Measurements from ENCODE around the gene TENT4A.

TENT4A gene

GRCh38 chr5:6750951-6751685 is 37.9 kb downstream of the TENT4A start:
- no peak for TF ChIP-seq CTCF (IDR thresholded peaks at IDR 0.05)

- no peak for TF ChIP-seq CTCF (IDR thresholded peaks at IDR 0.05)
These were observed 39.0 kb downstream of the TENT4A start for GRCh38 chr5:6752236-6752635.

GRCh38 chr5:6752782-6753181 is 39.5 kb downstream of the TENT4A start:
- no peak for TF ChIP-seq CTCF (IDR thresholded peaks at IDR 0.05)

- no peak for TF ChIP-seq CTCF (IDR thresholded peaks at IDR 0.05)
These were observed 40.6 kb downstream of the TENT4A start for GRCh38 chr5:6753851-6754250.

GRCh38 chr5:6754766-6755165 is 41.5 kb downstream of the TENT4A start:
- no peak for TF ChIP-seq CTCF (IDR thresholded peaks at IDR 0.05)

GRCh38 chr5:6755519-6755918 is 42.3 kb downstream of the TENT4A start:
- TF ChIP-seq CTCF (IDR thresholded peaks at IDR 0.05), result no peak

- TF ChIP-seq CTCF (IDR thresholded peaks at IDR 0.05), result no peak
These were observed 42.7 kb downstream of the TENT4A start for GRCh38 chr5:6755941-6756340.

Measured in LNCAP (cell line).